ENCODE data around the gene VWA2.
"Not testable (repeated sequence)": the region's sequence is repeated elsewhere in the genome, so short reads cannot be mapped to it uniquely, and the experiment has no call there.

VWA2 gene

GRCh38 chr10:114332301-114333192, 93.5 kb downstream of the VWA2 start:
- H3K4me3 Mint-ChIP-seq: peak overlapping the region in 1 of 3 experiments; percentile 54
- peaks cover 75% of the 10 kb centered on the region for H3K4me1 Mint-ChIP-seq
- H3K27me3 Mint-ChIP-seq (ENCODE audit: low read depth): peaks cover 3% of the 10 kb centered on the region

GRCh38 chr10:114333441-114333840, 94.4 kb downstream of the VWA2 start:
- H3K27ac Mint-ChIP-seq: peak overlapping the region; percentile 93 to 98 (median 98)
- H3K9me3 Mint-ChIP-seq; H3K36me3 Mint-ChIP-seq (ENCODE audit: low read depth); H3K27me3 Mint-ChIP-seq (ENCODE audit: low read depth): not testable (repeated sequence)
- H3K4me1 Mint-ChIP-seq: peaks cover 80% of the 10 kb centered on the region
- peak overlapping the region in 1 of 3 experiments; percentile 54 for H3K4me3 Mint-ChIP-seq

More at GRCh38 chr10:114332301-114333192, 93.5 kb downstream of the VWA2 start:
- H3K9me3 Mint-ChIP-seq: no peaks in the 10 kb centered on the region
- peak overlapping the region; percentile 93 to 98 (median 98) for H3K27ac Mint-ChIP-seq
- no peak for TF ChIP-seq CTCF (IDR thresholded peaks at IDR 0.05; ENCODE audit: unreplicated experiment in 3 of 3)
- H3K36me3 Mint-ChIP-seq (ENCODE audit: low read depth): no peaks in the 10 kb centered on the region

GRCh38 chr10:114334301-114334700, 95.2 kb downstream of the VWA2 start:
- Mint-ChIP-seq H3K36me3 (ENCODE audit: low read depth) (peaks cover 9% of the 10 kb centered on the region), H3K27ac (peak overlapping the region; percentile 60 to 98 (median 98)), H3K9me3 (no peaks in the 10 kb centered on the region), H3K4me3 (peak overlapping the region in 1 of 3 experiments; percentile 7), H3K27me3 (ENCODE audit: low read depth) (peaks cover 3% of the 10 kb centered on the region), H3K4me1 (peaks cover 72% of the 10 kb centered on the region)
- TF ChIP-seq CTCF (IDR thresholded peaks at IDR 0.05; ENCODE audit: unreplicated experiment in 3 of 3): no peak

- H3K36me3 Mint-ChIP-seq (ENCODE audit: low read depth): peaks cover 9% of the 10 kb centered on the region
- H3K27me3 Mint-ChIP-seq (ENCODE audit: low read depth): peaks cover 3% of the 10 kb centered on the region
- no peak for TF ChIP-seq CTCF (IDR thresholded peaks at IDR 0.05; ENCODE audit: unreplicated experiment in 3 of 3)
- peaks cover 59% of the 10 kb centered on the region for H3K4me1 Mint-ChIP-seq
- H3K27ac Mint-ChIP-seq: peak overlapping the region; percentile 21 to 81 (median 78)
- H3K4me3 Mint-ChIP-seq: peak overlapping the region in 1 of 3 experiments; percentile 4
- H3K9me3 Mint-ChIP-seq: no peaks in the 10 kb centered on the region
These were observed 96.6 kb downstream of the VWA2 start for GRCh38 chr10:114335614-114336013.

GRCh38 chr10:114336823-114337509, 97.9 kb downstream of the VWA2 start:
- Mint-ChIP-seq H3K27me3 (ENCODE audit: low read depth) (peaks cover 3% of the 10 kb centered on the region), H3K4me1 (peaks cover 59% of the 10 kb centered on the region), H3K36me3 (ENCODE audit: low read depth) (peaks cover 9% of the 10 kb centered on the region), H3K27ac (peak overlapping the region; percentile 32 to 81 (median 78)), H3K4me3 (peak overlapping the region in 1 of 3 experiments; percentile 46), H3K9me3 (no peaks in the 10 kb centered on the region)
- TF ChIP-seq CTCF (IDR thresholded peaks at IDR 0.05; ENCODE audit: unreplicated experiment in 3 of 3): no peak

Measured in nephron (organoid).